Nephron (organoid): ENCODE data around the gene PTP4A1.

Experiments
- H3K27ac Mint-ChIP-seq, 3 experiments: 2 replicates each; pipeline ENCODE4 v1.8.0; 2020; ENCODE audit warnings: mixed read lengths in 3 of 3, mild to moderate bottlenecking in 2 of 3, moderate library complexity in 1 of 3
- H3K27me3 Mint-ChIP-seq: 2 replicates; pipeline ENCODE4 v1.8.0; 2021; ENCODE audit warnings: low read depth, mild to moderate bottlenecking, moderate library complexity, mixed read lengths
- H3K36me3 Mint-ChIP-seq: 2 replicates; pipeline ENCODE4 v1.8.0; 2020; ENCODE audit warnings: low read depth, mixed read lengths
- H3K4me1 Mint-ChIP-seq: 2 replicates; pipeline ENCODE4 v1.8.0; 2020; ENCODE audit warnings: mixed read lengths
- H3K4me3 Mint-ChIP-seq, 3 experiments: 2 replicates each; pipeline ENCODE4 v1.8.0; 2020; ENCODE audit warnings: mild to moderate bottlenecking in 3 of 3, mixed read lengths in 3 of 3, moderate library complexity in 2 of 3
- H3K9me3 Mint-ChIP-seq: 2 replicates; pipeline ENCODE4 v1.8.0; 2020; ENCODE audit warnings: mixed read lengths
- CTCF ChIP-seq, 3 experiments: fragments of 200-600 bp; sonication (generic); IDR thresholded peaks; one replicate each; pipeline ENCODE4 v1.5.0; 2021; ENCODE audit warnings: antibody characterized with exemption in 3 of 3; ENCODE audit not compliant: unreplicated experiment in 3 of 3

Gene PTP4A1

GRCh38 chr6:63574554-63574900 is 2.2 kb downstream of the PTP4A1 start:
- Mint-ChIP-seq H3K4me3 (peak overlapping the region; percentile 91 to 96 (median 92)), H3K27me3 (no peaks in the 10 kb centered on the region), H3K36me3 (peaks cover 23% of the 10 kb centered on the region), H3K9me3 (no peaks in the 10 kb centered on the region), H3K27ac (peak overlapping the region; percentile 92 to 98 (median 96)), H3K4me1 (peaks cover 32% of the 10 kb centered on the region)
- peak in 1 of 3 experiments; percentile 18 for TF ChIP-seq CTCF (IDR thresholded peaks at IDR 0.05; ENCODE audit: unreplicated experiment in 3 of 3)

GRCh38 chr6:63576147-63576772 is 4.0 kb downstream of the PTP4A1 start:
- H3K36me3 Mint-ChIP-seq: peaks cover 40% of the 10 kb centered on the region
- no peaks in the 10 kb centered on the region for H3K27me3 Mint-ChIP-seq
- peak overlapping the region; percentile 57 to 68 (median 61) for H3K4me3 Mint-ChIP-seq
- peak overlapping the region in 2 of 3 experiments; percentile 18 to 83 for H3K27ac Mint-ChIP-seq
- no peaks in the 10 kb centered on the region for H3K9me3 Mint-ChIP-seq
- peaks cover 30% of the 10 kb centered on the region for H3K4me1 Mint-ChIP-seq
- TF ChIP-seq CTCF (IDR thresholded peaks at IDR 0.05; ENCODE audit: unreplicated experiment in 3 of 3): no peak

- H3K36me3 Mint-ChIP-seq: peaks cover 45% of the 10 kb centered on the region
- peaks cover 22% of the 10 kb centered on the region for H3K4me1 Mint-ChIP-seq
- no peak overlapping the region for H3K4me3 Mint-ChIP-seq
- TF ChIP-seq CTCF (IDR thresholded peaks at IDR 0.05; ENCODE audit: unreplicated experiment in 3 of 3): no peak
- H3K9me3 Mint-ChIP-seq: no peaks in the 10 kb centered on the region
- H3K27me3 Mint-ChIP-seq: no peaks in the 10 kb centered on the region
- peak overlapping the region in 1 of 3 experiments; percentile 83 for H3K27ac Mint-ChIP-seq
These were observed 4.9 kb downstream of the PTP4A1 start for GRCh38 chr6:63576985-63577712.

- TF ChIP-seq CTCF (IDR thresholded peaks at IDR 0.05; ENCODE audit: unreplicated experiment in 3 of 3): no peak
- peaks cover 22% of the 10 kb centered on the region for H3K4me1 Mint-ChIP-seq
These were observed 6.5 kb downstream of the PTP4A1 start for GRCh38 chr6:63578757-63579156.

GRCh38 chr6:63579937-63580703 is 7.8 kb downstream of the PTP4A1 start:
- Mint-ChIP-seq H3K9me3 (no peaks in the 10 kb centered on the region), H3K36me3 (peaks cover 57% of the 10 kb centered on the region), H3K4me3 (no peak overlapping the region), H3K27ac (no peak overlapping the region), H3K4me1 (peaks cover 8% of the 10 kb centered on the region), H3K27me3 (no peaks in the 10 kb centered on the region)
- no peak for TF ChIP-seq CTCF (IDR thresholded peaks at IDR 0.05; ENCODE audit: unreplicated experiment in 3 of 3)

More at GRCh38 chr6:63578757-63579156, 6.5 kb downstream of the PTP4A1 start:
- H3K9me3 Mint-ChIP-seq: no peaks in the 10 kb centered on the region
- no peak overlapping the region for H3K27ac Mint-ChIP-seq
- no peak overlapping the region for H3K4me3 Mint-ChIP-seq
- H3K36me3 Mint-ChIP-seq: peaks cover 53% of the 10 kb centered on the region
- H3K27me3 Mint-ChIP-seq: no peaks in the 10 kb centered on the region
